Endothelial cell (in vitro differentiated cells): ENCODE results near the gene NTM. TPM values are rescaled to one million over a fixed set of nuclear protein-coding genes. Genes with fewer than 3 reads are reported as not detected.

Experiments
- DNase-seq: peaks from one replicate; pipeline ENCODE4 v3.0.0; 2021; ENCODE audit warnings: low spot score
- H3K27ac Mint-ChIP-seq: one replicate; pipeline ENCODE4 v1.8.0; 2021; ENCODE audit warnings: mixed read lengths, inconsistent platforms; ENCODE audit not compliant: unreplicated experiment
- H3K27me3 Mint-ChIP-seq: one replicate; pipeline ENCODE4 v1.8.0; 2021; ENCODE audit warnings: mild to moderate bottlenecking, moderate library complexity, mixed read lengths, inconsistent platforms; ENCODE audit not compliant: unreplicated experiment
- H3K36me3 Mint-ChIP-seq: one replicate; pipeline ENCODE4 v1.8.0; 2021; ENCODE audit warnings: mild to moderate bottlenecking, low read depth, mixed read lengths, inconsistent platforms; ENCODE audit not compliant: unreplicated experiment
- H3K4me1 Mint-ChIP-seq: one replicate; pipeline ENCODE4 v1.8.0; 2021; ENCODE audit warnings: mild to moderate bottlenecking, mixed read lengths, inconsistent platforms; ENCODE audit not compliant: unreplicated experiment
- H3K4me3 Mint-ChIP-seq: one replicate; pipeline ENCODE4 v1.8.0; 2021; ENCODE audit warnings: mild to moderate bottlenecking, mixed read lengths, inconsistent platforms; ENCODE audit not compliant: unreplicated experiment
- H3K9me3 Mint-ChIP-seq: one replicate; pipeline ENCODE4 v1.8.0; 2021; ENCODE audit warnings: mixed read lengths, inconsistent platforms; ENCODE audit not compliant: unreplicated experiment
- CTCF ChIP-seq: fragments of 200-600 bp; sonication (generic); IDR thresholded peaks from one replicate; pipeline ENCODE4 v1.5.0; 2021; ENCODE audit warnings: antibody characterized with exemption; ENCODE audit not compliant: unreplicated experiment
- total RNA-seq: library from RNA; stranded (reverse); fragmentation: NEBNext Ultra II Directional; extraction: Animal tissue kit (Norgen Biotek cat#: 25700); gene quantifications from one replicate; pipeline ENCODE4 v1.2.1, GENCODE V29; 2021; ENCODE audit not compliant: unreplicated experiment

Gene NTM
- total RNA-seq, 1 donor from 2014 or later = 3.6 TPM

- H3K36me3 Mint-ChIP-seq = no peaks in the 10 kb centered on the region
- no peaks in the 10 kb centered on the region for H3K9me3 Mint-ChIP-seq
- no peak overlapping the region for H3K27ac Mint-ChIP-seq
- H3K27me3 Mint-ChIP-seq = peaks cover 5% of the 10 kb centered on the region
- no peak for DNase-seq
- no peak for TF ChIP-seq CTCF
- no peak overlapping the region for H3K4me3 Mint-ChIP-seq
- H3K4me1 Mint-ChIP-seq = peaks cover 54% of the 10 kb centered on the region
These were observed 286.4 kb downstream of the NTM start for GRCh38 chr11:131656839-131657211.

GRCh38 chr11:131658414-131658813 is 288.0 kb downstream of the NTM start:
- H3K36me3 Mint-ChIP-seq = no peaks in the 10 kb centered on the region
- H3K9me3 Mint-ChIP-seq = no peaks in the 10 kb centered on the region
- H3K27me3 Mint-ChIP-seq = peaks cover 5% of the 10 kb centered on the region
- no peak for TF ChIP-seq CTCF
- peaks cover 46% of the 10 kb centered on the region for H3K4me1 Mint-ChIP-seq
- no peak overlapping the region for H3K27ac Mint-ChIP-seq
- no peak overlapping the region for H3K4me3 Mint-ChIP-seq
- DNase-seq = no peak

- TF ChIP-seq CTCF = no peak
- no peaks in the 10 kb centered on the region for H3K9me3 Mint-ChIP-seq
- peaks cover 46% of the 10 kb centered on the region for H3K4me1 Mint-ChIP-seq
- H3K4me3 Mint-ChIP-seq = no peak overlapping the region
- DNase-seq = no peak
- H3K36me3 Mint-ChIP-seq = no peaks in the 10 kb centered on the region
- no peak overlapping the region for H3K27ac Mint-ChIP-seq
- peaks cover 5% of the 10 kb centered on the region for H3K27me3 Mint-ChIP-seq
These were observed 288.5 kb downstream of the NTM start for GRCh38 chr11:131658952-131659351.

- no peak overlapping the region for H3K4me3 Mint-ChIP-seq
- H3K4me1 Mint-ChIP-seq = peaks cover 40% of the 10 kb centered on the region
- no peaks in the 10 kb centered on the region for H3K36me3 Mint-ChIP-seq
- DNase-seq = no peak
- TF ChIP-seq CTCF = no peak
- peaks cover 3% of the 10 kb centered on the region for H3K27me3 Mint-ChIP-seq
- H3K27ac Mint-ChIP-seq = no peak overlapping the region
- H3K9me3 Mint-ChIP-seq = no peaks in the 10 kb centered on the region
These were observed 289.5 kb downstream of the NTM start for GRCh38 chr11:131659931-131660330.

GRCh38 chr11:131661132-131661531 is 290.7 kb downstream of the NTM start:
- TF ChIP-seq CTCF = no peak
- H3K36me3 Mint-ChIP-seq = no peaks in the 10 kb centered on the region
- H3K27ac Mint-ChIP-seq = no peak overlapping the region
- H3K9me3 Mint-ChIP-seq = no peaks in the 10 kb centered on the region
- H3K27me3 Mint-ChIP-seq = no peaks in the 10 kb centered on the region
- peaks cover 31% of the 10 kb centered on the region for H3K4me1 Mint-ChIP-seq
- H3K4me3 Mint-ChIP-seq = no peak overlapping the region
- DNase-seq = no peak
